AG09309 (cell line): Measurements from ENCODE around the gene ALOX5AP.

Experiments used
- DNase-seq: peaks from one replicate; pipeline ENCODE4 v3.0.0-alpha.2; 2010; ENCODE audit warnings: low read depth
- H3K4me3 ChIP-seq: 2 replicates; pipeline ENCODE4 v1.5.1; 2011; ENCODE audit warnings: mild to moderate bottlenecking, low read depth, low read length, moderate library complexity; ENCODE audit not compliant: control insufficient read depth
- CTCF ChIP-seq: IDR thresholded peaks from 2 replicates; pipeline ENCODE4 v1.5.1; 2011; ENCODE audit warnings: mild to moderate bottlenecking, low read depth, low read length, inconsistent platforms; ENCODE audit not compliant: insufficient read depth, control insufficient read depth; ENCODE audit errors: missing control alignments

Gene ALOX5AP

GRCh38 chr13:30704596-30704995 is 30.7 kb upstream of the ALOX5AP start:
- H3K4me3 ChIP-seq = no peak overlapping the region
- DNase-seq = no peak
- no peak for TF ChIP-seq CTCF

- no peak overlapping the region for H3K4me3 ChIP-seq
- DNase-seq = no peak
- TF ChIP-seq CTCF = no peak
These were observed 29.7 kb upstream of the ALOX5AP start for GRCh38 chr13:30705680-30706079.

GRCh38 chr13:30708541-30708940 is 26.8 kb upstream of the ALOX5AP start:
- TF ChIP-seq CTCF = no peak
- DNase-seq = no peak
- H3K4me3 ChIP-seq = no peak overlapping the region

GRCh38 chr13:30710442-30710841 is 24.9 kb upstream of the ALOX5AP start:
- DNase-seq = no peak
- no peak for TF ChIP-seq CTCF

GRCh38 chr13:30711375-30711774 is 24.0 kb upstream of the ALOX5AP start:
- TF ChIP-seq CTCF = no peak
- DNase-seq = no peak
- no peak overlapping the region for H3K4me3 ChIP-seq

More at GRCh38 chr13:30710442-30710841, 24.9 kb upstream of the ALOX5AP start:
- H3K4me3 ChIP-seq = no peak overlapping the region

GRCh38 chr13:30711837-30712236 is 23.5 kb upstream of the ALOX5AP start:
- no peak overlapping the region for H3K4me3 ChIP-seq
- TF ChIP-seq CTCF = no peak
- DNase-seq = no peak
